HepG2 (cell line): ENCODE measurements around the gene KIAA1217. TPM values are rescaled to one million over a fixed set of nuclear protein-coding genes. Genes with fewer than 3 reads are reported as not detected.

ENCODE experiments used
- ATAC-seq: fragments of 200-7000 bp; cut with Tn5 transposase; 3 replicates; pipeline ENCODE4 v1.9.1; 2020; ENCODE audit warnings: mild to moderate bottlenecking, moderate library complexity
- BruUV-seq: library from RNA; stranded (reverse); fragments of 400-500 nt; replicated peaks from 2 replicates; lab custom pipeline; 2021; lab: Mats Ljungman, UMichigan
- CTCF ChIA-PET: fragments of 300-600 bp; formaldehyde crosslinking; extraction: SDS; loops from one replicate; lab custom pipeline; 2021; ENCODE audit warnings: low total read pairs, inconsistent platforms, low intra/inter-chr PET ratio; lab: Yijun Ruan, JAX
- POLR2A ChIA-PET: fragments of 350-600 bp; sonication (Branson Sonifier 250); formaldehyde crosslinking; loops from one replicate; lab custom pipeline; 2020; ENCODE audit warnings: antibody characterized with exemption, inconsistent platforms; lab: Yijun Ruan, JAX
- DNase-seq: peaks from one replicate; pipeline ENCODE4 v3.0.0-alpha.2; 2015; ENCODE audit warnings: low spot score
- FAIRE-seq: peaks from 3 replicates; lab custom pipeline; 2011; peaks lifted over from hg19 to GRCh38; lab: Jason Lieb, UNC
- H2AFZ ChIP-seq: one replicate; pipeline ENCODE4 v1.6.1; 2011; ENCODE audit warnings: low read length, inconsistent platforms
- H3K27ac ChIP-seq: fragments of 300-600 bp; 3 replicates; pipeline ENCODE4 v1.8.0; 2011; ENCODE audit warnings: mixed run types, mild to moderate bottlenecking, mixed read lengths, low read length, inconsistent platforms; ENCODE audit not compliant: insufficient read depth; ENCODE audit errors: extremely low read length
- H3K27me3 ChIP-seq, 2 experiments: fragments of 200-600 bp in 1 of 2; 2 replicates in 1 of 2; 3 replicates in 1 of 2; pipeline versions ENCODE4 v1.6.0 to v1.8.0; 2011; ENCODE audit warnings: low read length in 2 of 2, mild to moderate bottlenecking in 2 of 2, moderate library complexity in 2 of 2, inconsistent platforms in 1 of 2; ENCODE audit not compliant: insufficient read depth in 2 of 2, control insufficient read depth in 1 of 2
- H3K36me3 ChIP-seq, 2 experiments: fragments of 200-600 bp in 1 of 2; replicated peaks in 1 of 2; 2 replicates in 1 of 2; 3 replicates in 1 of 2; pipeline versions ENCODE4 v1.5.1 to v1.8.0; 2011; ENCODE audit warnings: low read length in 2 of 2, inconsistent platforms in 1 of 2; ENCODE audit not compliant: insufficient read depth in 2 of 2, control insufficient read depth in 1 of 2
- H3K4me1 ChIP-seq: 2 replicates; pipeline ENCODE4 v1.5.1; 2012; ENCODE audit warnings: low read length, inconsistent platforms; ENCODE audit not compliant: insufficient read depth
- H3K4me2 ChIP-seq: 2 replicates; pipeline ENCODE4 v1.6.0; 2011; ENCODE audit warnings: low read depth, low read length, inconsistent platforms
- H3K4me3 ChIP-seq, 3 experiments: fragments of 200-600 bp in 1 of 3; sonication (generic), shearing (Covaris generic) in 1 of 3; replicated peaks in 1 of 3; 2 replicates each; pipeline ENCODE4 v1.5.1; 2011 to 2016; ENCODE audit warnings: low read length in 3 of 3, inconsistent platforms in 2 of 3, low read depth in 2 of 3, mild to moderate bottlenecking in 2 of 3, control low read depth in 1 of 3, mixed read lengths in 1 of 3; ENCODE audit not compliant: insufficient read depth in 1 of 3
- H3K79me2 ChIP-seq: one replicate; pipeline ENCODE4 v1.6.1; 2011; ENCODE audit warnings: low read length, inconsistent platforms; ENCODE audit not compliant: insufficient read depth
- H3K9ac ChIP-seq: 2 replicates; pipeline ENCODE4 v1.6.0; 2011; ENCODE audit warnings: mild to moderate bottlenecking, low read depth, low read length, inconsistent platforms; ENCODE audit not compliant: insufficient read depth
- H3K9me3 ChIP-seq: 2 replicates; pipeline ENCODE4 v1.5.1; 2012; ENCODE audit warnings: mild to moderate bottlenecking, low read length
- H4K20me1 ChIP-seq: 2 replicates; pipeline ENCODE4 v1.6.0; 2011; ENCODE audit warnings: inconsistent platforms, mild to moderate bottlenecking, low read length, moderate library complexity; ENCODE audit not compliant: insufficient read depth
- CAMTA2 ChIP-seq: sonication (generic); formaldehyde crosslinking; IDR thresholded peaks from 2 replicates; pipeline ENCODE4 v1.4.0; 2020; ENCODE audit warnings: mild to moderate bottlenecking, missing genetic modification reagents, borderline replicate concordance
- CBFB ChIP-seq: sonication (generic); formaldehyde crosslinking; IDR thresholded peaks from 2 replicates; pipeline ENCODE4 v1.4.0; 2020; ENCODE audit warnings: missing genetic modification reagents
- GABPB1 ChIP-seq: IDR thresholded peaks from 2 replicates; pipeline ENCODE4 v1.6.1; 2016; ENCODE audit warnings: mild to moderate bottlenecking, missing genetic modification reagents, moderate library complexity, missing compliant biosample characterization
- GRHL1 ChIP-seq: sonication (generic); formaldehyde crosslinking; conservative IDR thresholded peaks from 2 replicates; pipeline ENCODE4 v1.8.0; 2022; ENCODE audit warnings: missing genetic modification reagents
- HIC2 ChIP-seq: sonication (generic); formaldehyde crosslinking; IDR thresholded peaks from 2 replicates; pipeline ENCODE4 v1.9.0; 2022; ENCODE audit warnings: low read depth, missing genetic modification reagents
- HMG20A ChIP-seq: IDR thresholded peaks from 2 replicates; pipeline ENCODE4 v1.6.1; 2016; ENCODE audit warnings: borderline replicate concordance
- HMG20B ChIP-seq: conservative IDR thresholded peaks from 2 replicates; pipeline ENCODE4 v1.6.1; 2016; ENCODE audit warnings: missing genetic modification reagents, missing compliant biosample characterization
- IKZF4 ChIP-seq: sonication (generic); formaldehyde crosslinking; IDR thresholded peaks from 2 replicates; pipeline ENCODE4 v1.5.1; 2020; ENCODE audit warnings: borderline replicate concordance, mild to moderate bottlenecking, low read depth, missing genetic modification reagents; ENCODE audit errors: not compliant biosample characterization
- PRDM4 ChIP-seq: sonication (generic); formaldehyde crosslinking; IDR thresholded peaks from 2 replicates; pipeline ENCODE4 v1.9.0; 2021; ENCODE audit warnings: missing genetic modification reagents, borderline replicate concordance
- RBAK ChIP-seq: sonication (generic); formaldehyde crosslinking; IDR thresholded peaks from 2 replicates; pipeline ENCODE4 v1.5.1; 2020; ENCODE audit warnings: mild to moderate bottlenecking, missing genetic modification reagents
- RORA ChIP-seq: sonication (generic); formaldehyde crosslinking; IDR thresholded peaks from 2 replicates; pipeline ENCODE4 v1.5.0; 2020; ENCODE audit warnings: mild to moderate bottlenecking, missing genetic modification reagents, moderate library complexity
- SMAD3 ChIP-seq: sonication (generic); formaldehyde crosslinking; IDR thresholded peaks from 2 replicates; pipeline ENCODE4 v1.4.0; 2020; ENCODE audit warnings: missing genetic modification reagents
- SP140L ChIP-seq: sonication (generic); formaldehyde crosslinking; IDR thresholded peaks from 2 replicates; pipeline ENCODE4 v1.4.0; 2020; ENCODE audit warnings: missing genetic modification reagents, borderline replicate concordance
- SYNCRIP ChIP-seq: fragments of 200-400 bp; formaldehyde crosslinking; IDR thresholded peaks from 2 replicates; pipeline ENCODE4 v1.6.1; 2018; ENCODE audit warnings: mild to moderate bottlenecking, low read depth, low read length; ENCODE audit not compliant: insufficient read depth
- ZEB1 ChIP-seq: IDR thresholded peaks from 2 replicates; pipeline ENCODE4 v1.6.1; 2012; ENCODE audit warnings: mild to moderate bottlenecking, low read depth, inconsistent platforms; ENCODE audit not compliant: insufficient replicate concordance
- ZNF180 ChIP-seq: sonication (generic); formaldehyde crosslinking; IDR thresholded peaks from 2 replicates; pipeline ENCODE4 v1.4.0; 2020; ENCODE audit warnings: low read depth, missing genetic modification reagents, borderline replicate concordance
- ZNF44 ChIP-seq: sonication (generic); formaldehyde crosslinking; IDR thresholded peaks from 2 replicates; pipeline ENCODE4 v1.5.1; 2020; ENCODE audit warnings: mild to moderate bottlenecking, missing genetic modification reagents
- WGBS: methylation state at CpG from one replicate; pipeline ENCODE4 v1.1.6; 2017; ENCODE audit warnings: low lambda C conversion rate; 5-methylcytosine and 5-hydroxymethylcytosine counted together
- in situ Hi-C: cut with HindIII; loops from 2 replicates; pipeline ENCODE4 v1.10.0; 2017; ENCODE audit warnings: low pct_unique_long_range_greater_than_20kb; ENCODE audit not compliant: extremely low pct_ligation_motif_present
- intact Hi-C: fragments of 100-400 bp; cut with micrococcal nuclease; formaldehyde crosslinking; loops from one replicate; pipeline ENCODE4 v1.10.0; 2022; ENCODE audit not compliant: unreplicated experiment
- polyA plus RNA-seq, 8 experiments: library from polyadenylated mRNA; depleted of rRNA in 3 of 8; stranded (reverse) in 7 of 8; unstranded in 1 of 8; fragments of >200 nt; fragmentation: Illumina TruSeq in 4 of 8; extraction: Trizol in 4 of 8; gene quantifications; 2 replicates each; pipeline versions ENCODE4 v1.2.1 to v1.2.3, GENCODE V29; 2011 to 2016; ENCODE audit warnings: low read depth in 4 of 8, missing spikeins in 1 of 8, mixed read lengths in 1 of 8; ENCODE audit not compliant: insufficient read depth in 1 of 8
- total RNA-seq, 5 experiments: library from RNA; depleted of rRNA; stranded (reverse); fragments of >200 nt; fragmentation: Illumina TruSeq; extraction: Trizol; gene quantifications; 2 replicates each; pipeline ENCODE4 v1.2.3, GENCODE V29; 2016; ENCODE audit warnings: low read depth in 1 of 5

Gene KIAA1217
- total and polyA plus RNA-seq, 2 of the 13 experiments (the other 11 are each of a cell fraction or from before 2014, with no cell fraction given): 4.6 to 10.9 TPM

- H3K4me1 ChIP-seq: no peaks in the 10 kb centered on the region
- ATAC-seq (no peak), FAIRE-seq (no peak), DNase-seq (no peak)
- no peaks in the 10 kb centered on the region for H3K79me2 ChIP-seq
- no peaks in the 10 kb centered on the region for H4K20me1 ChIP-seq
- peaks cover 12 to 53% of the 10 kb centered on the region in 2 experiments; a peak in 4 of 5 replicates for H3K36me3 ChIP-seq
- intact Hi-C loops (loop anchor here (5.0 kb wide), 3 partner anchors 55 to 305 kb away; no protein-coding TSS in a partner anchor), in situ Hi-C loops (loop anchor here (25.0 kb wide), 1 partner anchor 515 kb away; no protein-coding TSS in a partner anchor)
- BruUV-seq: no TSS peak
- WGBS: 97% methylated on average over 10 of the region's 10 CpGs
- H3K27me3 ChIP-seq: no peaks in the 10 kb centered on the region
- H3K4me2 ChIP-seq: no peak overlapping the region
- H3K9me3 ChIP-seq: no peaks in the 10 kb centered on the region
- ChIA-PET CTCF (no interaction called here), POLR2A (no interaction called here)
- no peak overlapping the region for H3K4me3 ChIP-seq
- no peak overlapping the region for H3K9ac ChIP-seq
- no peak overlapping the region for H2AFZ ChIP-seq
- no peak for TF ChIP-seq SYNCRIP
- no peak for TF ChIP-seq HMG20A
- TF ChIP-seq ZNF180 (CRISPR knock-in tag): no peak
- TF ChIP-seq PRDM4 (CRISPR knock-in tag): no peak
- TF ChIP-seq CBFB (CRISPR knock-in tag): no peak
- no peak for TF ChIP-seq SMAD3 (CRISPR knock-in tag)
- no peak for TF ChIP-seq RORA
- no peak for TF ChIP-seq ZNF44 (CRISPR knock-in tag)
- TF ChIP-seq GRHL1: no peak
- no peak for TF ChIP-seq HMG20B (CRISPR knock-in tag)
- TF ChIP-seq CAMTA2: no peak
- TF ChIP-seq GABPB1: no peak
- TF ChIP-seq ZEB1: no peak
- no peak for TF ChIP-seq IKZF4 (CRISPR knock-in tag)
- TF ChIP-seq HIC2 (CRISPR knock-in tag): no peak
- TF ChIP-seq RBAK (CRISPR knock-in tag): no peak
- no peak for TF ChIP-seq SP140L
- H3K27ac ChIP-seq: no peak overlapping the region
These were observed 293.1 kb downstream of the KIAA1217 start for GRCh38 chr10:24502006-24502405.
